ENCODE measurements around the gene SLC43A3.

SLC43A3 gene

DNA sequence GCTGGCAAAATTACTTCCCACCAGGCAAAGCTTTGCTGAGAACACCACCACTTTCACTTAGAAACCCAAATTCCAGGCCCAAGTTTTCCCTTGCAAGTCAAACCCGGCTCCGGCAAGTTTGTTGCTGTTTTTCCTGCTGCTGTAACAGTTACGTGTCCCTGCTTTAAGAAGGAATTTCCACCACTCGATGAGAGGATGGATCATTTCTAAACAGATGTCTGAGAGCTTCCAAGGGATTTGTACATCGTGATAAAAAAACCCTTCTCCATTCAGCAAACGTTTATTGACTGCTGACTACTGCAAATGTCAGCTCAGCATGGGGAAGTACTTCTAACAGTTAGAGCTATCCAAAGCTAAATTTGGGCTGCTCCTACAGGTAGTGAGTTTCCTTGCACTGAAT lies 69.1 kb downstream of the SLC43A3 start:
- H3K4me1 ChIP-seq (ENCODE audit: control insufficient read depth in 1 of 2, insufficient read depth in 1 of 2, low read depth in 1 of 2, low read length in 1 of 2) = peaks cover 0 to 6% of the 10 kb centered on the region in 2 experiments
- H3K36me3 ChIP-seq = no peaks in the 10 kb centered on the region
- H3K27ac ChIP-seq = no peak overlapping the region
- no peaks in the 10 kb centered on the region for H3K9me3 ChIP-seq
- H3K4me3 ChIP-seq (ENCODE audit: low read depth in 1 of 2, low read length in 1 of 2) = no peak overlapping the region
- TF ChIP-seq, protein P1, sequence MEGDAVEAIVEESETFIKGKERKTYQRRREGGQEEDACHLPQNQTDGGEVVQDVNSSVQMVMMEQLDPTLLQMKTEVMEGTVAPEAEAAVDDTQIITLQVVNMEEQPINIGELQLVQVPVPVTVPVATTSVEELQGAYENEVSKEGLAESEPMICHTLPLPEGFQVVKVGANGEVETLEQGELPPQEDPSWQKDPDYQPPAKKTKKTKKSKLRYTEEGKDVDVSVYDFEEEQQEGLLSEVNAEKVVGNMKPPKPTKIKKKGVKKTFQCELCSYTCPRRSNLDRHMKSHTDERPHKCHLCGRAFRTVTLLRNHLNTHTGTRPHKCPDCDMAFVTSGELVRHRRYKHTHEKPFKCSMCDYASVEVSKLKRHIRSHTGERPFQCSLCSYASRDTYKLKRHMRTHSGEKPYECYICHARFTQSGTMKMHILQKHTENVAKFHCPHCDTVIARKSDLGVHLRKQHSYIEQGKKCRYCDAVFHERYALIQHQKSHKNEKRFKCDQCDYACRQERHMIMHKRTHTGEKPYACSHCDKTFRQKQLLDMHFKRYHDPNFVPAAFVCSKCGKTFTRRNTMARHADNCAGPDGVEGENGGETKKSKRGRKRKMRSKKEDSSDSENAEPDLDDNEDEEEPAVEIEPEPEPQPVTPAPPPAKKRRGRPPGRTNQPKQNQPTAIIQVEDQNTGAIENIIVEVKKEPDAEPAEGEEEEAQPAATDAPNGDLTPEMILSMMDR (IDR thresholded peaks at IDR 0.05) = no peak
- no peaks in the 10 kb centered on the region for H3K27me3 ChIP-seq

GRCh38 chr11:57357310-57357709 lies 69.6 kb downstream of the SLC43A3 start:
- Histone ChIP-seq H3K9me3 (no peaks in the 10 kb centered on the region), H3K36me3 (no peaks in the 10 kb centered on the region), H3K4me3 (ENCODE audit: low read depth in 1 of 2, low read length in 1 of 2) (no peak overlapping the region), H3K4me1 (ENCODE audit: control insufficient read depth in 1 of 2, insufficient read depth in 1 of 2, low read depth in 1 of 2, low read length in 1 of 2) (peaks cover 0 to 6% of the 10 kb centered on the region in 2 experiments), H3K27ac (no peak overlapping the region), H3K27me3 (no peaks in the 10 kb centered on the region)
- TF ChIP-seq, protein P1 (IDR thresholded peaks at IDR 0.05) = no peak
